GM23338 (cell line): ENCODE data around the gene MYO18B.

Experiments used
- CREB1 ChIP-seq: fragments of 250-450 bp; sonication (Bioruptor Pico); IDR thresholded peaks from 2 replicates; pipeline ENCODE4 v1.5.0; 2020; ENCODE audit warnings: low read depth, mild to moderate bottlenecking, moderate library complexity
- EZH2 ChIP-seq: fragments of 200-600 bp; sonication (generic); IDR thresholded peaks from one replicate; pipeline ENCODE4 v1.8.0; 2017; ENCODE audit warnings: antibody characterized with exemption, mild to moderate bottlenecking, low read depth; ENCODE audit not compliant: unreplicated experiment
- EZH2phosphoT487 ChIP-seq: fragments of 200-600 bp; sonication (generic); IDR thresholded peaks from one replicate; pipeline ENCODE4 v1.8.1; 2018; ENCODE audit warnings: antibody characterized with exemption; ENCODE audit not compliant: unreplicated experiment
- POLR2AphosphoS5 ChIP-seq: IDR thresholded peaks from 2 replicates; pipeline ENCODE4 v1.6.1; 2016; ENCODE audit warnings: antibody characterized with exemption, low read depth
- STAT1 ChIP-seq: IDR thresholded peaks from one replicate; pipeline ENCODE4 v1.6.1; 2016; ENCODE audit warnings: antibody characterized with exemption; ENCODE audit not compliant: unreplicated experiment
- TF ChIP-seq, protein P1 (sequence below), 2 experiments: fragments of 200-600 bp in 1 of 2; sonication (generic) in 1 of 2; conservative IDR thresholded peaks; 2 replicates each; pipeline versions ENCODE4 v1.5.1 to v1.6.1; 2016 to 2017; ENCODE audit warnings: antibody characterized with exemption in 2 of 2, low read depth in 2 of 2, mild to moderate bottlenecking in 2 of 2, moderate library complexity in 1 of 2
- TF ChIP-seq, protein P2 (sequence below): IDR thresholded peaks from one replicate; pipeline ENCODE4 v1.6.1; 2018; ENCODE audit warnings: antibody characterized with exemption; ENCODE audit not compliant: unreplicated experiment
- TF ChIP-seq, protein P3 (sequence below): IDR thresholded peaks from 2 replicates; pipeline ENCODE4 v1.6.1; 2016; ENCODE audit warnings: antibody characterized with exemption

DNA sequence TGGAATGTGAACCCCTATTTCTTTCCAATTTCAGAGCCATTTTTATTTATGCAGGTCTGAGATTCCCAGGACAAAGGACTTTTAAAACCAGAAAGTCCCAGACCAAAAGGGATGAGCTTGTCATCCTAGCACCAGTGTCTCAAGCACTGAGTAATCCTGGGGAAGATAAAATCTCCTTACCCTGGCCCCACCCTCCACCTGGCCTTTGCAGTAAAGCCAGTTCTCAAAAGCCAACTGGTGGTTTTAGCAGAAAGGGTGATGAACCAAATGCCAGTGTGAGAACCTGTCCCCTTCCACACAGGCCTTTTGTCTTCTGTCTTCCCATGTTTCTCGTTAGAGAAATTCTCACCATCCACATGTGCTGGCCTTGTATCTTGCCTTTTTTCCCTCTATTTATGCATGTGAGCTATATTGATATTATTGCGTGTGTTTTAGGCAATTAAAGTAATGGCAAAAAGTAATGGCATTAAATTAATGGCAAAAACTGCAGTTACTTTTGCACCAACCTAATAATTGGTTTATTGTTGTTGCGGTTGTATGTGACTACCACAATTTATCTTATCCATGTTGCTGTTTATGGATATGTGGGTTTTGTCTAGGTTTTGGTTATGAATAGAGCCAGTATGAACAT is 191.3 kb downstream of the MYO18B start:
- TF ChIP-seq, protein P1, sequence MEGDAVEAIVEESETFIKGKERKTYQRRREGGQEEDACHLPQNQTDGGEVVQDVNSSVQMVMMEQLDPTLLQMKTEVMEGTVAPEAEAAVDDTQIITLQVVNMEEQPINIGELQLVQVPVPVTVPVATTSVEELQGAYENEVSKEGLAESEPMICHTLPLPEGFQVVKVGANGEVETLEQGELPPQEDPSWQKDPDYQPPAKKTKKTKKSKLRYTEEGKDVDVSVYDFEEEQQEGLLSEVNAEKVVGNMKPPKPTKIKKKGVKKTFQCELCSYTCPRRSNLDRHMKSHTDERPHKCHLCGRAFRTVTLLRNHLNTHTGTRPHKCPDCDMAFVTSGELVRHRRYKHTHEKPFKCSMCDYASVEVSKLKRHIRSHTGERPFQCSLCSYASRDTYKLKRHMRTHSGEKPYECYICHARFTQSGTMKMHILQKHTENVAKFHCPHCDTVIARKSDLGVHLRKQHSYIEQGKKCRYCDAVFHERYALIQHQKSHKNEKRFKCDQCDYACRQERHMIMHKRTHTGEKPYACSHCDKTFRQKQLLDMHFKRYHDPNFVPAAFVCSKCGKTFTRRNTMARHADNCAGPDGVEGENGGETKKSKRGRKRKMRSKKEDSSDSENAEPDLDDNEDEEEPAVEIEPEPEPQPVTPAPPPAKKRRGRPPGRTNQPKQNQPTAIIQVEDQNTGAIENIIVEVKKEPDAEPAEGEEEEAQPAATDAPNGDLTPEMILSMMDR (conservative IDR thresholded peaks at IDR 0.05; ENCODE audit: low read depth in 2 of 2): no peak
- TF ChIP-seq CREB1 (no peak), EZH2 (no peak), POLR2AphosphoS5 (no peak), EZH2phosphoT487 (no peak), STAT1 (no peak)
- TF ChIP-seq, protein P2, sequence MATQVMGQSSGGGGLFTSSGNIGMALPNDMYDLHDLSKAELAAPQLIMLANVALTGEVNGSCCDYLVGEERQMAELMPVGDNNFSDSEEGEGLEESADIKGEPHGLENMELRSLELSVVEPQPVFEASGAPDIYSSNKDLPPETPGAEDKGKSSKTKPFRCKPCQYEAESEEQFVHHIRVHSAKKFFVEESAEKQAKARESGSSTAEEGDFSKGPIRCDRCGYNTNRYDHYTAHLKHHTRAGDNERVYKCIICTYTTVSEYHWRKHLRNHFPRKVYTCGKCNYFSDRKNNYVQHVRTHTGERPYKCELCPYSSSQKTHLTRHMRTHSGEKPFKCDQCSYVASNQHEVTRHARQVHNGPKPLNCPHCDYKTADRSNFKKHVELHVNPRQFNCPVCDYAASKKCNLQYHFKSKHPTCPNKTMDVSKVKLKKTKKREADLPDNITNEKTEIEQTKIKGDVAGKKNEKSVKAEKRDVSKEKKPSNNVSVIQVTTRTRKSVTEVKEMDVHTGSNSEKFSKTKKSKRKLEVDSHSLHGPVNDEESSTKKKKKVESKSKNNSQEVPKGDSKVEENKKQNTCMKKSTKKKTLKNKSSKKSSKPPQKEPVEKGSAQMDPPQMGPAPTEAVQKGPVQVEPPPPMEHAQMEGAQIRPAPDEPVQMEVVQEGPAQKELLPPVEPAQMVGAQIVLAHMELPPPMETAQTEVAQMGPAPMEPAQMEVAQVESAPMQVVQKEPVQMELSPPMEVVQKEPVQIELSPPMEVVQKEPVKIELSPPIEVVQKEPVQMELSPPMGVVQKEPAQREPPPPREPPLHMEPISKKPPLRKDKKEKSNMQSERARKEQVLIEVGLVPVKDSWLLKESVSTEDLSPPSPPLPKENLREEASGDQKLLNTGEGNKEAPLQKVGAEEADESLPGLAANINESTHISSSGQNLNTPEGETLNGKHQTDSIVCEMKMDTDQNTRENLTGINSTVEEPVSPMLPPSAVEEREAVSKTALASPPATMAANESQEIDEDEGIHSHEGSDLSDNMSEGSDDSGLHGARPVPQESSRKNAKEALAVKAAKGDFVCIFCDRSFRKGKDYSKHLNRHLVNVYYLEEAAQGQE: no peak
- TF ChIP-seq, protein P3, sequence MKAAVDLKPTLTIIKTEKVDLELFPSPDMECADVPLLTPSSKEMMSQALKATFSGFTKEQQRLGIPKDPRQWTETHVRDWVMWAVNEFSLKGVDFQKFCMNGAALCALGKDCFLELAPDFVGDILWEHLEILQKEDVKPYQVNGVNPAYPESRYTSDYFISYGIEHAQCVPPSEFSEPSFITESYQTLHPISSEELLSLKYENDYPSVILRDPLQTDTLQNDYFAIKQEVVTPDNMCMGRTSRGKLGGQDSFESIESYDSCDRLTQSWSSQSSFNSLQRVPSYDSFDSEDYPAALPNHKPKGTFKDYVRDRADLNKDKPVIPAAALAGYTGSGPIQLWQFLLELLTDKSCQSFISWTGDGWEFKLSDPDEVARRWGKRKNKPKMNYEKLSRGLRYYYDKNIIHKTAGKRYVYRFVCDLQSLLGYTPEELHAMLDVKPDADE: no peak
